PC-3 (cell line): Measurements from ENCODE around the gene CYTH4. TPM values are rescaled to one million over a fixed set of nuclear protein-coding genes. Genes with fewer than 3 reads are reported as not detected.

Experiments used
- ATAC-seq: fragments of 200-7000 bp; cut with Tn5 transposase; 2 replicates; pipeline ENCODE4 v1.9.1; 2020; ENCODE audit warnings: mild to moderate bottlenecking, moderate library complexity
- BruUV-seq: library from RNA; stranded (reverse); fragments of 400-500 nt; replicated peaks from 2 replicates; lab custom pipeline; 2021; lab: Mats Ljungman, UMichigan
- CTCF ChIA-PET: fragments of 300-600 bp; sonication (Branson Sonifier 250); formaldehyde crosslinking; loops from one replicate; lab custom pipeline; 2022; ENCODE audit warnings: antibody characterized with exemption; lab: Charles Lee
- POLR2A ChIA-PET: fragments of 300-600 bp; sonication (Branson Sonifier 250); formaldehyde crosslinking; loops from one replicate; lab custom pipeline; 2022; ENCODE audit warnings: antibody characterized with exemption; ENCODE audit not compliant: unreplicated experiment; lab: Charles Lee
- DNase-seq: peaks from one replicate; pipeline ENCODE4 v3.0.0-alpha.2; 2015
- H2AFZ ChIP-seq: fragments of 300-600 bp; sonication (generic); 2 replicates; pipeline ENCODE4 v1.6.0; 2016; ENCODE audit warnings: antibody characterized with exemption, low read length
- H3F3A ChIP-seq: fragments of 300-600 bp; sonication (generic); one replicate; pipeline ENCODE4 v1.6.0; 2017; ENCODE audit warnings: antibody characterized with exemption, low read length, control low read depth, mild to moderate bottlenecking; ENCODE audit not compliant: unreplicated experiment
- H3K27ac ChIP-seq: fragments of 300-600 bp; sonication (generic); 2 replicates; pipeline ENCODE4 v1.5.1; 2016; ENCODE audit warnings: mild to moderate bottlenecking, low read length
- H3K27me3 ChIP-seq: fragments of 300-600 bp; sonication (generic); 2 replicates; pipeline ENCODE4 v1.6.1; 2016; ENCODE audit warnings: low read length, mixed read lengths
- H3K36me3 ChIP-seq: fragments of 300-600 bp; sonication (generic); 2 replicates; pipeline ENCODE4 v1.6.1; 2016; ENCODE audit warnings: low read depth, mixed run types, low read length, mixed read lengths
- H3K4me1 ChIP-seq: fragments of 300-600 bp; sonication (generic); 2 replicates; pipeline ENCODE4 v1.5.1; 2016; ENCODE audit warnings: low read length; ENCODE audit not compliant: insufficient read depth
- H3K4me2 ChIP-seq: fragments of 300-600 bp; sonication (generic); 2 replicates; pipeline ENCODE4 v1.6.0; 2016; ENCODE audit warnings: low read length
- H3K4me3 ChIP-seq: fragments of 300-600 bp; sonication (generic); 2 replicates; pipeline ENCODE4 v1.5.1; 2016; ENCODE audit warnings: mild to moderate bottlenecking, low read length, mixed read lengths
- H3K79me2 ChIP-seq: fragments of 300-600 bp; sonication (generic); 2 replicates; pipeline ENCODE4 v1.6.1; 2017; ENCODE audit warnings: low read length, mixed read lengths
- H3K9ac ChIP-seq: fragments of 300-600 bp; sonication (generic); 2 replicates; pipeline ENCODE4 v1.6.0; 2016; ENCODE audit warnings: mild to moderate bottlenecking, low read length
- H3K9me2 ChIP-seq: fragments of 300-600 bp; sonication (generic); replicated peaks from 2 replicates; pipeline ENCODE4 v1.6.1; 2016; ENCODE audit warnings: mixed run types, low read length, mixed read lengths
- H3K9me3 ChIP-seq: fragments of 300-600 bp; sonication (generic); 2 replicates; pipeline ENCODE4 v1.6.1; 2016; ENCODE audit warnings: low read length, mixed read lengths
- H4K20me1 ChIP-seq: fragments of 300-600 bp; sonication (generic); 2 replicates; pipeline ENCODE4 v1.6.1; 2016; ENCODE audit warnings: low read length, mixed read lengths
- CTCF ChIP-seq: fragments of 300-600 bp; sonication (generic); conservative IDR thresholded peaks from 2 replicates; pipeline ENCODE4 v1.5.1; 2017; ENCODE audit warnings: antibody characterized with exemption, low read depth, mild to moderate bottlenecking, low read length
- EZH2 ChIP-seq: fragments of 300-600 bp; sonication (generic); IDR thresholded peaks from one replicate; pipeline ENCODE4 v1.6.1; 2017; ENCODE audit warnings: antibody characterized with exemption, mild to moderate bottlenecking, low read length; ENCODE audit not compliant: unreplicated experiment
- EZH2phosphoT487 ChIP-seq: fragments of 300-600 bp; sonication (generic); IDR thresholded peaks from 2 replicates; pipeline ENCODE4 v1.6.1; 2018; ENCODE audit warnings: mild to moderate bottlenecking, antibody characterized with exemption, low read length, borderline replicate concordance
- intact Hi-C: fragments of 100-400 bp; cut with micrococcal nuclease; formaldehyde crosslinking; loops from 2 replicates; pipeline ENCODE4 v1.9.0; 2023
- total RNA-seq: library from RNA; depleted of rRNA; stranded (reverse); fragments of >200 nt; gene quantifications from 2 replicates; pipeline ENCODE4 v1.2.3, GENCODE V29; 2014

CYTH4 gene
- total RNA-seq, 1 experiment from 2014 or later: 1.9 TPM

DNA sequence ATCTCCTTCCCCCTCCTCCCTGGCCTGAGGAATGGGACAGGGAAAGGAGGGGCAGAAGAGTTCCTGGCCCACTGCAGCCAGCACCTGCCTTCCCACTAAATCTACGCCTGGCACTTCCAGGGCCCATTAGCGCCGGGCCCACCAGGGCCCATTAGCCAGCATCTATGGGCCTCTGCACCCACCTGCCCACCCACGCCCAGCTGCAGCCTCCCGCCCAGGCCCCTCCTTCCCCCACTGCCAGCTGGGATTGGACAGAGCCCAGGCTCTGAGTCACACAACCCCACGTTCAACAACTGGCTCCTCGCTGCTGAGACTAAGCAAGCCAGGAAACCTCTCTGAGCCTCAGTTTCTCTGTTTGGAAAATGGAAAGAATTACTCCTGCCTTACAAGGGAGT is 48.7 kb downstream of the CYTH4 start:
- ATAC-seq: peak; percentile 21
- no peaks in the 10 kb centered on the region for H3F3A ChIP-seq
- POLR2A ChIA-PET: interaction anchor here (0.6 kb wide), 1 partner anchor 232 kb away, joined by 6 read pairs; no protein-coding TSS in a partner anchor
- no peak overlapping the region for H3K4me3 ChIP-seq
- peak overlapping the region; percentile 69 for H3K4me2 ChIP-seq
- TF ChIP-seq EZH2 (no peak), EZH2phosphoT487 (no peak), CTCF (no peak)
- DNase-seq: peak; percentile 64
- 0 out of 2 replicates have a peak, but pooled peaks cover 3% of the 10 kb centered on the region for H3K79me2 ChIP-seq
- no peaks in the 10 kb centered on the region for H3K9me2 ChIP-seq
- peaks cover 75% of the 10 kb centered on the region for H3K4me1 ChIP-seq
- no peak overlapping the region for H2AFZ ChIP-seq
- H3K9me3 ChIP-seq: no peaks in the 10 kb centered on the region
- no peaks in the 10 kb centered on the region for H3K27me3 ChIP-seq
- no TSS peak for BruUV-seq
- peak overlapping the region; percentile 100 for H3K27ac ChIP-seq
- no peaks in the 10 kb centered on the region for H4K20me1 ChIP-seq
- no peaks in the 10 kb centered on the region for H3K36me3 ChIP-seq
- peak overlapping the region; percentile 85 for H3K9ac ChIP-seq
- CTCF ChIA-PET: no interaction called here
- intact Hi-C loops: no loop called here

- H3K4me3 ChIP-seq: no peak overlapping the region
- ATAC-seq (no peak), DNase-seq (peak; percentile 9)
- no peak overlapping the region for H2AFZ ChIP-seq
- no peaks in the 10 kb centered on the region for H3K9me3 ChIP-seq
- no TSS peak for BruUV-seq
- H3K4me2 ChIP-seq: peak overlapping the region; percentile 69; the same call in 1 of the 2 replicates
- no peaks in the 10 kb centered on the region for H3K79me2 ChIP-seq
- peaks cover 75% of the 10 kb centered on the region for H3K4me1 ChIP-seq
- no peaks in the 10 kb centered on the region for H3K9me2 ChIP-seq
- H3K27ac ChIP-seq: peak overlapping the region; percentile 100
- H3F3A ChIP-seq: no peaks in the 10 kb centered on the region
- H3K36me3 ChIP-seq: no peaks in the 10 kb centered on the region
- ChIA-PET CTCF (no interaction called here), POLR2A (interaction anchor here (0.6 kb wide), 1 partner anchor 231 kb away, joined by 6 read pairs; no protein-coding TSS in a partner anchor)
- no peak overlapping the region for H3K9ac ChIP-seq
- intact Hi-C loops: no loop called here
- TF ChIP-seq EZH2: no peak
- no peak for TF ChIP-seq CTCF
- no peaks in the 10 kb centered on the region for H4K20me1 ChIP-seq
- no peaks in the 10 kb centered on the region for H3K27me3 ChIP-seq
These were observed 49.7 kb downstream of the CYTH4 start for GRCh38 chr22:37331856-37332536.
